GM12878 (cell line): ENCODE data around the gene GARIN5B. TPM values are rescaled to one million over a fixed set of nuclear protein-coding genes. Genes with fewer than 3 reads are reported as not detected.

Source experiments
- ATAC-seq: fragments of 200-7000 bp; cut with Tn5 transposase; 3 replicates; pipeline ENCODE4 v1.9.1; 2020; ENCODE audit warnings: mild to moderate bottlenecking, moderate library complexity
- BruUV-seq: library from RNA; stranded (reverse); fragments of 400-500 nt; replicated peaks from 2 replicates; lab custom pipeline; 2021; lab: Mats Ljungman, UMichigan
- CTCF ChIA-PET: fragments of 300-600 bp; sonication (Branson Sonifier 250); formaldehyde crosslinking; extraction: SDS; loops from one replicate; lab custom pipeline; 2021; ENCODE audit warnings: inconsistent platforms; lab: Yijun Ruan, JAX
- POLR2A ChIA-PET: fragments of 350-600 bp; formaldehyde crosslinking; extraction: SDS; loops from one replicate; lab custom pipeline; 2021; ENCODE audit warnings: inconsistent platforms; lab: Charles Lee
- RAD21 ChIA-PET: fragments of 300-600 bp; sonication (Branson Sonifier 250); formaldehyde crosslinking; loops from one replicate; lab custom pipeline; 2023; ENCODE audit warnings: antibody characterized with exemption; ENCODE audit not compliant: unreplicated experiment; lab: Charles Lee
- SMC1A ChIA-PET: fragments of 300-600 bp; sonication (Branson Sonifier 250); formaldehyde crosslinking; loops from one replicate; lab custom pipeline; 2023; ENCODE audit not compliant: unreplicated experiment, uncharacterized antibody; lab: Charles Lee
- DNase-seq: peaks from one replicate; pipeline ENCODE4 v3.0.0-alpha.2; 2011; ENCODE audit warnings: low read depth, low spot score
- FAIRE-seq: peaks from 3 replicates; lab custom pipeline; 2011; peaks lifted over from hg19 to GRCh38; lab: Jason Lieb, UNC
- H2AFZ ChIP-seq: 2 replicates; pipeline ENCODE4 v1.6.0; 2011; ENCODE audit warnings: low read depth, low read length, control low read depth; ENCODE audit not compliant: control insufficient read depth
- H3K27ac ChIP-seq: 2 replicates; pipeline ENCODE4 v1.5.1; 2011; ENCODE audit warnings: control low read depth; ENCODE audit not compliant: control insufficient read depth, insufficient read depth
- H3K27me3 ChIP-seq, 2 experiments: replicated peaks in 1 of 2; 2 replicates each; pipeline versions ENCODE4 v1.6.0 to v1.6.1; 2011; ENCODE audit warnings: low read length in 1 of 2; ENCODE audit not compliant: control insufficient read depth in 2 of 2, insufficient read depth in 2 of 2
- H3K36me3 ChIP-seq, 2 experiments: 2 replicates each; pipeline ENCODE4 v1.5.1; 2011; ENCODE audit warnings: low read length in 1 of 2; ENCODE audit not compliant: control insufficient read depth in 2 of 2, insufficient read depth in 2 of 2
- H3K4me1 ChIP-seq: 2 replicates; pipeline ENCODE4 v1.6.1; 2011; ENCODE audit warnings: mild to moderate bottlenecking, low read length, moderate library complexity, mixed read lengths; ENCODE audit not compliant: control insufficient read depth, insufficient read depth
- H3K4me2 ChIP-seq: 2 replicates; pipeline ENCODE4 v1.6.0; 2011; ENCODE audit warnings: control low read depth; ENCODE audit not compliant: control insufficient read depth, insufficient read depth
- H3K4me3 ChIP-seq: fragments of 200-600 bp; sonication (generic); 2 replicates; pipeline ENCODE4 v1.5.1; 2016
- H3K79me2 ChIP-seq: 2 replicates; pipeline ENCODE4 v1.6.0; 2011; ENCODE audit warnings: low read length; ENCODE audit not compliant: control insufficient read depth, insufficient read depth
- H3K9ac ChIP-seq: 2 replicates; pipeline ENCODE4 v1.8.0; 2011; ENCODE audit warnings: low read length, control low read depth, mixed read lengths; ENCODE audit not compliant: control insufficient read depth, insufficient read depth
- H3K9me3 ChIP-seq: replicated peaks from 3 replicates; pipeline ENCODE4 v1.5.1; 2011; ENCODE audit warnings: mild to moderate bottlenecking, low read length; ENCODE audit not compliant: control insufficient read depth, insufficient read depth
- H4K20me1 ChIP-seq: 2 replicates; pipeline ENCODE4 v1.6.0; 2011; ENCODE audit not compliant: control insufficient read depth, insufficient read depth
- POLR2AphosphoS2 ChIP-seq: IDR thresholded peaks from 2 replicates; pipeline ENCODE4 v1.6.1; 2011; ENCODE audit warnings: low read depth, mild to moderate bottlenecking, low read length, improper control_type of control experiment, moderate library complexity
- RFX5 ChIP-seq: IDR thresholded peaks from 2 replicates; pipeline ENCODE4 v1.6.1; 2011; ENCODE audit warnings: low read depth, low read length, improper control_type of control experiment
- SP1 ChIP-seq: IDR thresholded peaks from one replicate; pipeline ENCODE4 v1.6.1; 2011; ENCODE audit warnings: low read depth, low read length
- ZNF274 ChIP-seq: IDR thresholded peaks from one replicate; pipeline ENCODE4 v1.8.0; 2011; ENCODE audit not compliant: insufficient read length, insufficient read depth
- WGBS: methylation state at CpG from one replicate; pipeline ENCODE4 v1.1.6; 2016; ENCODE audit warnings: low lambda C conversion rate; ENCODE audit not compliant: insufficient replicate concordance, insufficient coverage; ENCODE audit errors: missing lambda C conversion rate; 5-methylcytosine and 5-hydroxymethylcytosine counted together
- in situ Hi-C: fragments of 300-500 bp; cut with MboI; formaldehyde crosslinking; loops from 9 replicates; pipeline ENCODE4 v1.14.3; 2018; ENCODE audit warnings: mixed read lengths
- intact Hi-C: fragments of 100-400 bp; cut with micrococcal nuclease; formaldehyde crosslinking; loops from one replicate; pipeline ENCODE4 v1.14.2; 2022; ENCODE audit not compliant: unreplicated experiment
- polyA plus RNA-seq, 11 experiments: library from polyadenylated mRNA; depleted of rRNA in 4 of 11; unstranded in 6 of 11; stranded (reverse) in 5 of 11; fragments of >200 nt; fragmentation: Nextera tagmentation in 4 of 11; fragmentation: Illumina TruSeq in 1 of 11; extraction: Ambion mirVana in 4 of 11; extraction: Trizol in 1 of 11; gene quantifications; 1 replicate in 1 of 11; 2 replicates in 10 of 11; pipeline versions ENCODE4 v1.2.1 to v1.2.3, GENCODE V29; 2011 to 2016; ENCODE audit warnings: inconsistent platforms in 2 of 11, missing spikeins in 2 of 11, low read depth in 1 of 11
- total RNA-seq, 4 experiments: library from RNA; depleted of rRNA in 3 of 4; stranded (reverse); fragments of >200 nt in 3 of 4; fragmentation: Illumina TruSeq in 1 of 4; extraction: Trizol in 1 of 4; gene quantifications; 2 replicates each; pipeline versions ENCODE4 v1.2.1 to v1.2.3, GENCODE V29; 2013 to 2021
- TF ChIP-seq, protein P1 (sequence below): fragments of 450-650 bp; IDR thresholded peaks from 2 replicates; pipeline ENCODE4 v1.6.1; 2016; ENCODE audit warnings: mild to moderate bottlenecking
- TF ChIP-seq, protein P2 (sequence below): fragments of 450-650 bp; IDR thresholded peaks from 2 replicates; pipeline ENCODE4 v1.6.1; 2017; ENCODE audit warnings: mild to moderate bottlenecking, moderate library complexity

Gene GARIN5B
- total and polyA plus RNA-seq, 10 of the 15 experiments (the other 5 are each of a cell fraction or from before 2014, with no cell fraction given): not detected

DNA sequence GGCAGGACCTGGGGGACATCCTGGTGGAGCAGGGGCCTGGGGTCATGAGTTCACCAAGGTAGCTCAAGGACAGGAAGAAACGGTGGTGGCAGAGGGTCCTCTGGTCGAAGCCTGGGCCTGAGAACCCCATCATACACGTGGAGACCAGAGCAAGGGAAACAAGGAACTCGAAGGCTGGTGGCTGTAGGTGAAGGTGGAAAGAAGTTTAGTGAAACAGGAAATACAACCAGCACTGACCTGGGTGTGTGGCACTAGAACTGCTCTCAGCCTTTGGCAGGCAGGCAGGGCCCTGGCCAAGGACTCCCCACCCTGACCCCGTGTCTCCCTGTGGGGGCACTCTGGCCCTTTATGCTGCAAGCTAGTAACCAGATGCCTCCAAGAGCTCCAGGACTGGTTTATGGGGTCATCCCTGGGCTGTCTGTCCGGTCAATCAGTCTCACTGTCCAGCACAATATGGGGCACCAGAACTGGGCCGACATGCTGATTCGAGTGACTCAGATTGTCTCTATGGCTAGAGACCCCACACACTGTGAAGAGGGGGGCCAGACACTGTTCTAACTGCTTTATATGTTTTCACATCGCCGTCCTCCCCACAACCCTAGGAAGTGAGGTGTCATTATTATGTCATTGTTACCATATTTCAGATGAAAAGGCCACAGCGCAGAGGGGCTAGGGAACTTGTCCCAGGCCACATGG, 12.3 kb downstream of the GARIN5B start:
- ChIA-PET POLR2A (interaction anchor here (0.5 to 1.0 kb wide), 2 partner anchors 12 to 38 kb away, joined by 6 read pairs; partner anchors contain the start of gene KMT5C), SMC1A (no interaction called here)
- FAIRE-seq: no peak

More for the DNA sequence above, 12.3 kb downstream of the GARIN5B start:
- no peak overlapping the region for H3K9ac ChIP-seq
- no peaks in the 10 kb centered on the region; the same call in 1 of the 2 replicates for H3K4me1 ChIP-seq
- no peaks in the 10 kb centered on the region for H3K9me3 ChIP-seq
- in situ Hi-C loops (no loop called here), intact Hi-C loops (no loop called here)
- WGBS: 36% methylated on average over 11 of the region's 11 CpGs
- no peak for ATAC-seq
- ChIA-PET RAD21 (no interaction called here), CTCF (interaction anchor here (1.0 kb wide), 1 partner anchor 11 kb away, joined by 3 read pairs; the partner anchor contains the start of gene KMT5C)
- no TSS peak for BruUV-seq
- H3K4me3 ChIP-seq: no peak overlapping the region
- no peak for DNase-seq
- H3K4me2 ChIP-seq: no peak overlapping the region
- TF ChIP-seq RFX5 (no peak), ZNF274 (no peak), SP1 (no peak), POLR2AphosphoS2 (no peak)
- TF ChIP-seq, protein P1, sequence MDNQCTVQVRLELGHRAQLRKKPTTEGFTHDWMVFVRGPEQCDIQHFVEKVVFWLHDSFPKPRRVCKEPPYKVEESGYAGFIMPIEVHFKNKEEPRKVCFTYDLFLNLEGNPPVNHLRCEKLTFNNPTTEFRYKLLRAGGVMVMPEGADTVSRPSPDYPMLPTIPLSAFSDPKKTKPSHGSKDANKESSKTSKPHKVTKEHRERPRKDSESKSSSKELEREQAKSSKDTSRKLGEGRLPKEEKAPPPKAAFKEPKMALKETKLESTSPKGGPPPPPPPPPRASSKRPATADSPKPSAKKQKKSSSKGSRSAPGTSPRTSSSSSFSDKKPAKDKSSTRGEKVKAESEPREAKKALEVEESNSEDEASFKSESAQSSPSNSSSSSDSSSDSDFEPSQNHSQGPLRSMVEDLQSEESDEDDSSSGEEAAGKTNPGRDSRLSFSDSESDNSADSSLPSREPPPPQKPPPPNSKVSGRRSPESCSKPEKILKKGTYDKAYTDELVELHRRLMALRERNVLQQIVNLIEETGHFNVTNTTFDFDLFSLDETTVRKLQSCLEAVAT: no peak
- TF ChIP-seq, protein P2, sequence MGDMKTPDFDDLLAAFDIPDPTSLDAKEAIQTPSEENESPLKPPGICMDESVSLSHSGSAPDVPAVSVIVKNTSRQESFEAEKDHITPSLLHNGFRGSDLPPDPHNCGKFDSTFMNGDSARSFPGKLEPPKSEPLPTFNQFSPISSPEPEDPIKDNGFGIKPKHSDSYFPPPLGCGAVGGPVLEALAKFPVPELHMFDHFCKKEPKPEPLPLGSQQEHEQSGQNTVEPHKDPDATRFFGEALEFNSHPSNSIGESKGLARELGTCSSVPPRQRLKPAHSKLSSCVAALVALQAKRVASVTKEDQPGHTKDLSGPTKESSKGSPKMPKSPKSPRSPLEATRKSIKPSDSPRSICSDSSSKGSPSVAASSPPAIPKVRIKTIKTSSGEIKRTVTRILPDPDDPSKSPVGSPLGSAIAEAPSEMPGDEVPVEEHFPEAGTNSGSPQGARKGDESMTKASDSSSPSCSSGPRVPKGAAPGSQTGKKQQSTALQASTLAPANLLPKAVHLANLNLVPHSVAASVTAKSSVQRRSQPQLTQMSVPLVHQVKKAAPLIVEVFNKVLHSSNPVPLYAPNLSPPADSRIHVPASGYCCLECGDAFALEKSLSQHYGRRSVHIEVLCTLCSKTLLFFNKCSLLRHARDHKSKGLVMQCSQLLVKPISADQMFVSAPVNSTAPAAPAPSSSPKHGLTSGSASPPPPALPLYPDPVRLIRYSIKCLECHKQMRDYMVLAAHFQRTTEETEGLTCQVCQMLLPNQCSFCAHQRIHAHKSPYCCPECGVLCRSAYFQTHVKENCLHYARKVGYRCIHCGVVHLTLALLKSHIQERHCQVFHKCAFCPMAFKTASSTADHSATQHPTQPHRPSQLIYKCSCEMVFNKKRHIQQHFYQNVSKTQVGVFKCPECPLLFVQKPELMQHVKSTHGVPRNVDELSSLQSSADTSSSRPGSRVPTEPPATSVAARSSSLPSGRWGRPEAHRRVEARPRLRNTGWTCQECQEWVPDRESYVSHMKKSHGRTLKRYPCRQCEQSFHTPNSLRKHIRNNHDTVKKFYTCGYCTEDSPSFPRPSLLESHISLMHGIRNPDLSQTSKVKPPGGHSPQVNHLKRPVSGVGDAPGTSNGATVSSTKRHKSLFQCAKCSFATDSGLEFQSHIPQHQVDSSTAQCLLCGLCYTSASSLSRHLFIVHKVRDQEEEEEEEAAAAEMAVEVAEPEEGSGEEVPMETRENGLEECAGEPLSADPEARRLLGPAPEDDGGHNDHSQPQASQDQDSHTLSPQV: no peak
- no peak overlapping the region for H2AFZ ChIP-seq
- peaks cover 4 to 11% of the 10 kb centered on the region in 2 experiments; a peak in 3 of 4 replicates for H3K27me3 ChIP-seq
- H3K79me2 ChIP-seq: no peaks in the 10 kb centered on the region
- H3K36me3 ChIP-seq: no peaks in the 10 kb centered on the region; a peak in 1 of 4 replicates
- H4K20me1 ChIP-seq: no peaks in the 10 kb centered on the region; the same call in 1 of the 2 replicates
- no peak overlapping the region for H3K27ac ChIP-seq
